Measurements from ENCODE around the gene IL17F.

IL17F gene

DNA sequence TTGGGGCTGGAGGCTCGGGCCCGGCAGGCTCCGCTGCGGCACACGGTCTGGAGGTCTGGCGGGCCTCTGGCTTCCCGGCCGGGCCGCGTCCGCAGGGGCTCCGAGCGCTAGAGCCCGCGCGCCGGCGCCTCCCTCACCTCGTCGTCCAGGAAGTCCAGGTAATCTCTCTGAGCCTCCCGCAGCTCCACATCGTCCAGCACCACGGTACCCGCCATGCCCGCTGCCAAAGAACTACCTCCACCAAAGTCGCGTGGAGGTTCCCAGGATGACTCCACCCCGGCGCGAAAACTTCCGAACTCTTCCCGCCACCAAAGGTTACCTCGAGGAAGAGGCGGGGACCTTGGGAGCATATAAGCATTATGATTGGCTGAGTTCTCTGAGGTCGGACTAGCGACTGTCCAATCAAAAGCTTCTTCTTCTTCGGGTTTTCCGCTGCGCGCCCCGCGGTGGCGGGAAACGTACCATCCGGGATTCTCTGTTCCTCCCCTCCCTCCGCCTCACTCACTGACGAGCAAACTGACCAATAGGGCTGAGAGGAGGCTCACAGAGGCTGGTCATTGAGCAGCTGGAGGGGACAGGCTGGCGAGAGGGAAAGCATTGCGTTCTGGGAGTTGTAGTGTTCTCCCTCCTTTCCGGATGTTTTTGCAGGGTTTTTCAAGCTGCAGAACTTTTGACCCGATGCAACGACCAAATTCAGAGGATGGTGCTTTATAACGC lies 40.3 kb upstream of the IL17F start, which contains the start of gene MCM3:
Gene MCM3, minus strand, starts transcription at position 283 of the 717 bp plus-strand sequence. Its CDS starts 68 bp downstream, at position 215.
- DNase-seq (ENCODE audit: low read depth), result peak; percentile 99
- TF ChIP-seq, protein P1, sequence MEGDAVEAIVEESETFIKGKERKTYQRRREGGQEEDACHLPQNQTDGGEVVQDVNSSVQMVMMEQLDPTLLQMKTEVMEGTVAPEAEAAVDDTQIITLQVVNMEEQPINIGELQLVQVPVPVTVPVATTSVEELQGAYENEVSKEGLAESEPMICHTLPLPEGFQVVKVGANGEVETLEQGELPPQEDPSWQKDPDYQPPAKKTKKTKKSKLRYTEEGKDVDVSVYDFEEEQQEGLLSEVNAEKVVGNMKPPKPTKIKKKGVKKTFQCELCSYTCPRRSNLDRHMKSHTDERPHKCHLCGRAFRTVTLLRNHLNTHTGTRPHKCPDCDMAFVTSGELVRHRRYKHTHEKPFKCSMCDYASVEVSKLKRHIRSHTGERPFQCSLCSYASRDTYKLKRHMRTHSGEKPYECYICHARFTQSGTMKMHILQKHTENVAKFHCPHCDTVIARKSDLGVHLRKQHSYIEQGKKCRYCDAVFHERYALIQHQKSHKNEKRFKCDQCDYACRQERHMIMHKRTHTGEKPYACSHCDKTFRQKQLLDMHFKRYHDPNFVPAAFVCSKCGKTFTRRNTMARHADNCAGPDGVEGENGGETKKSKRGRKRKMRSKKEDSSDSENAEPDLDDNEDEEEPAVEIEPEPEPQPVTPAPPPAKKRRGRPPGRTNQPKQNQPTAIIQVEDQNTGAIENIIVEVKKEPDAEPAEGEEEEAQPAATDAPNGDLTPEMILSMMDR (IDR thresholded peaks at IDR 0.05; ENCODE audit: insufficient read depth, low read depth, low read length, missing control alignments), result peak; percentile 1
- peak within 1 kb of the TSS; percentile 80 for H3K4me3 ChIP-seq (ENCODE audit: low read length)

DNA sequence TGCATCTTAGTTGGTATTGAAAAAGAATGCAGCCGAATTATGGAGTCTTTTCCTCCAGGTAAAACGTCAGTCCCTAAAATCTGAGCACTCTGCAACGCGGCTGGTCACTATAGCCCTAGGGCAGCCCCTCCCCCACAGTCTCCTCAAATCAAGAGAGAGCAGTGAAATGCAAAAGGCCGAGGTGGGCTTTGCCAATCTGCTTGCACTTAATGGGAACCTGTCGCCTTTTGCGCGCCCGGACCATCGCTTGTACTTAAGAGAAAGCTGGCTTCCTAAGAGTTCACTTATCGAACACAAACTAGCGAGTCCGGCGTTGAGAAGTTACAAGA lies 39.8 kb upstream of the IL17F start:
- no peak for DNase-seq (ENCODE audit: low read depth)
- TF ChIP-seq, protein P1 (IDR thresholded peaks at IDR 0.05; ENCODE audit: insufficient read depth, low read depth, low read length, missing control alignments), result no peak
- peak overlapping the region; percentile 80 for H3K4me3 ChIP-seq (ENCODE audit: low read length)

DNA sequence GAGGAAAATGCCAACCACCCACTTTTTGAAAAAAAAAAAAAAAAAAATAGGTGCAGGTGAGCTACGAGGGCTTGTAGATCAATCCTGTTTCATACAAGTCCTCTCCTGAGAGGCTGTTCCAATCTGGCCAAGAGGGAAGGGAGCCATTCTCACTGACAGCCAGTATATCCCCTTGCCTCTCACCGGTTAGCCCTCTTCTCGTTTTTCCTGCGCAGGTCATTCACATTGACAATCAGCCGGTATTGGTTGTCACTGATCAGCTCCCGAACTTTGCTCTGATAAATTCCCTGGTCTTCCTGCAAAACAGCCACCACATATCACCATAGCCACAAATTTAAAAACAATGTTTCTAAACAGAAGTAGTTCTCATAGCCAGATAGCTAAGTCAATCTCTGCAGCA lies 38.8 kb upstream of the IL17F start:
- TF ChIP-seq, protein P1 (IDR thresholded peaks at IDR 0.05; ENCODE audit: insufficient read depth, low read depth, low read length, missing control alignments), result no peak
- no peak for DNase-seq (ENCODE audit: low read depth)
- H3K4me3 ChIP-seq (ENCODE audit: low read length), result peak overlapping the region; percentile 80

DNA sequence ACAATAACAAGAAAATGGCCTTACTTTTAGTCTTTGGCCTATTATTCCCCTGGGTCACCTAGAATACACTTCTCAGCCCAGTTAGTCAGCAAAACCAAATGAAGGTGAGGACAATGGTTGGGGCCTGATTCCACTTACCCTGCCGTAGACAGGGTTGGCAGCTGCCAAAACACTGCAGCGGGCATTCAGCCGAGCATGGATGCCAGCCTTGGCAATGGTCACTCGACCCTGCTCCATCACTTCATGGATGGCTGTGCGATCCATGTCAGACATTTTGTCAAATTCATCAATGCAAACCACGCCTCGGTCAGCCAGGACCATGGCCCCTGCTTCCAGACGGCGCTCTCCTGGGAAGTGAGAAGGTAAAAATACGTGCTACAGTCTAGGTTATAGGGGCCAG lies 31.8 kb upstream of the IL17F start:
- TF ChIP-seq, protein P1 (IDR thresholded peaks at IDR 0.05; ENCODE audit: insufficient read depth, low read depth, low read length, missing control alignments), result no peak
- DNase-seq (ENCODE audit: low read depth), result no peak
- H3K4me3 ChIP-seq (ENCODE audit: low read length), result no peak overlapping the region

DNA sequence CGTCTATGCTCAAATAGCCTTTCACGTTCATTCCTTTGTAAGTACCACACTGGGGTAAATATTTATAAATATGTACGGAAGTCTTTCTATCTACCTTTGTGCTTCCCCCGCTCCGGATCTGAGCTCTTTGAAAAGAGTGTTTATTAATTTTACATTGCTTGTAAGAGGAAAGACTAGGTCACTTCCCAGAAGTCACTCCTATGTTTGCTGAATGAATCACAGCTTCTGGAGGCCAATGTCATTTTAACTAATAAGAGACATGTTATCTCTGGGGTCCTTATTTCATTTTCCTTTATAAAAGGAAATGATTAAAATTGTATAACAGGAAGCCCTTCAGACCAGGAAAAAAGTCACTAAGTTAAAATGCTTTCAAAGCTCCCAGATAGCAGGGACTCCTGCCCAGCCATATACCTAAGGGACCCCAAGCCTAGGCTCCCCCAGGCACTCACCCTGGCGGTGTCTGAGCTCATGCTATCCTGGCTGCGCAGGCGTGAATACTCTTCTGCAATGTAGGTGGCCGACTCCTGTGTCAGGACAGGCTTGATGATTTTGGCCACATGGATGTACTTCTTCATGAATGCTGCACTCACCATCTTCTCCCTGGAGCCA lies 27.7 kb upstream of the IL17F start:
- TF ChIP-seq, protein P1 (IDR thresholded peaks at IDR 0.05; ENCODE audit: insufficient read depth, low read depth, low read length, missing control alignments), result no peak
- no peak for DNase-seq (ENCODE audit: low read depth)
- H3K4me3 ChIP-seq (ENCODE audit: low read length), result no peak overlapping the region

DNA sequence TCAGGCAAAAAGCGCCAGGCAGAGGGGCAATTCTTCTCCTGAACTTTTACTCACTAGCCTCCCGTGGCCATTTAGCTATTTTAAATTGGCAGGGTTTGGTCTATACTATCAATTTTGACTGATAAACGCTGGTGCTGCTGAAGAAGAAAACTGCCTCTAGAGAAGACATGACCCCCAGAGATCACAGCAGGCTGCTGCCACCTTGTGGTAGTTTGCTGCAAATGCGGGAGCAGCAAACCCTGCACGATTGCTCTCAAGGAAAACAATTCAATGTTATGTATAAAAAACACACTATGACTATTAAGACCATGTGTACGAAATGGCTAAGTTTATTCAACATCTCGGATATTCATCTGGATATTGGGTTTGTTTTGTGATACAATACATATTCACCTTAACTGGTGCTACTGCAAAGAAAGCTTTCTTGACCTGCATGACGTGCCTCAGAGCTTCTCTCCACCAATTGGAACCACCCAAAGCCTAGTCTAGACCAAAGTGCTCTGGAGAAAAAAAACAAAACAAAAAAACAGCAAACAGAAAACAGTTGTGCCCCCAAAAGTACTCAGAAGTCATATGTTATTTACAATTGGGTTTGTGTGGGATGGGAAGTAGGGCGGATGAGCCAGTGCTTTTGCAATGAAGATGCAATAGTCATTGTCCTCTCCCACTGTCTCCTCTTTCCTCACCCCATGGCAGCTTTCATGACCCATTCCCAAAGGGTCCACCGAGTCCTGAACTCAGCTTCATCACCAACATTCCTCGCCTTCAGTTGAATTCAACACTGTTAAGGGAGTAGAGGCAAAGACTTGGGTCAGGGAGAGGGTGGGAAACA lies 19.6 kb upstream of the IL17F start:
- no peak overlapping the region for H3K4me3 ChIP-seq (ENCODE audit: low read length)
- TF ChIP-seq, protein P1 (IDR thresholded peaks at IDR 0.05; ENCODE audit: insufficient read depth, low read depth, low read length, missing control alignments), result peak; percentile 99
- DNase-seq (ENCODE audit: low read depth), result peak; percentile 64
